ENCODE data around the gene USP7. TPM values are rescaled to one million over a fixed set of nuclear protein-coding genes. Genes with fewer than 3 reads are reported as not detected.

The USP7 gene
- total RNA-seq, 2 donors from 2014 or later: 60.2 to 84.9 TPM

DNA sequence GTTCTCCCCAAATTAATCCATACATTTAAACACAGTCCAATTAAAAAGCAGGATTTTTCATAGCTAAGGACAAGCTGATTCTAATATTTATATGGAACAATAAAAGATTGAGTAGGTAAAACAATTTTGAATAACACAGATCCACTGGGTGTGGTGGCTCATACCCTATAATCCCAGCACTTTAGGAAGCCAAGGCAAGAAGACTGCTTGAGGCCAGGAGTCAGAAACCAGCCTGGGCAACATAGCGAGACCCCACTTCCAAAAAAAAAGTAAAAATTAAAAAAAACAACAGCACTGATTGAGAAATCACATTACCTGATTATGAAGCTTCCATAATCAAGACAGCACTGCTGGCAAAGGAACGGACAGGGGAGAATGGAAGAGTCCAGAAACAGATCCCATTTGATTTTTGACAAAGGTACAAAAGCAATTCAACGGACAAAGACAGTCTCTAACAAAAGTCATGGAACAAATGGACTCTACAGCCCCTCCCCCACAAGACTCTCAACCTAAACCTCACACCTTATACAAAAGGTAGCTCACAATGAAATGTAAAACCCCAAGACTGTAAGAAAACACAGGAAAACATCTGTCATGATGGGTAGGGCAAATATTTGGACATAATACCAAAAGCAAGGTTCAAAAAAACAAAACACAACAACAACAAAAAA is 17.9 kb downstream of the USP7 start:
- 77% methylated on average over 3 of the region's 3 CpGs for WGBS
- Histone ChIP-seq H3K4me3 (no peak overlapping the region), H3K4me1 (replicated peaks) (no peaks in the 10 kb centered on the region), H3K36me3 (no peaks in the 10 kb centered on the region), H3K27me3 (replicated peaks; ENCODE audit: insufficient read depth) (no peaks in the 10 kb centered on the region), H3K27ac (no peak overlapping the region), H3K9me3 (no peaks in the 10 kb centered on the region)
- intact Hi-C loops (cut with DNase I): no loop called here
- DNase-seq (ENCODE audit: low spot score): no peak
- TF ChIP-seq CTCF (IDR thresholded peaks at IDR 0.05): no peak
- TF ChIP-seq POLR2AphosphoS5 (IDR thresholded peaks at IDR 0.05): no peak
- no peak for TF ChIP-seq POLR2A (IDR thresholded peaks at IDR 0.05)

- H3K9me3 ChIP-seq: no peaks in the 10 kb centered on the region
- H3K4me3 ChIP-seq: no peak overlapping the region
- TF ChIP-seq CTCF (IDR thresholded peaks at IDR 0.05): no peak
- H3K27ac ChIP-seq: no peak overlapping the region
- no peaks in the 10 kb centered on the region for H3K4me1 ChIP-seq (replicated peaks)
- H3K36me3 ChIP-seq: no peaks in the 10 kb centered on the region
- no peaks in the 10 kb centered on the region for H3K27me3 ChIP-seq (replicated peaks; ENCODE audit: insufficient read depth)
- intact Hi-C loops (cut with DNase I): no loop called here
- WGBS: 39% methylated on average over 5 of the region's 5 CpGs
- DNase-seq (ENCODE audit: low spot score): no peak
These were observed 19.5 kb downstream of the USP7 start for GRCh38 chr16:8943966-8944759.

GRCh38 chr16:8943001-8943763 is 20.5 kb downstream of the USP7 start:
- H3K27ac ChIP-seq: no peak overlapping the region
- intact Hi-C loops (cut with DNase I): no loop called here
- TF ChIP-seq POLR2AphosphoS5 (IDR thresholded peaks at IDR 0.05) (no peak), POLR2A (IDR thresholded peaks at IDR 0.05) (no peak), CTCF (IDR thresholded peaks at IDR 0.05) (no peak)
- no peaks in the 10 kb centered on the region for H3K4me1 ChIP-seq (replicated peaks)
- no peaks in the 10 kb centered on the region for H3K9me3 ChIP-seq
- no peak for DNase-seq (ENCODE audit: low spot score)
- H3K4me3 ChIP-seq: no peak overlapping the region
- 58% methylated on average over 14 of the region's 14 CpGs for WGBS
- H3K36me3 ChIP-seq: no peaks in the 10 kb centered on the region
- no peaks in the 10 kb centered on the region for H3K27me3 ChIP-seq (replicated peaks; ENCODE audit: insufficient read depth)

- 84% methylated on average over 11 of the region's 11 CpGs for WGBS
- Histone ChIP-seq H3K27ac (no peak overlapping the region), H3K9me3 (no peaks in the 10 kb centered on the region), H3K27me3 (replicated peaks; ENCODE audit: insufficient read depth) (no peaks in the 10 kb centered on the region), H3K36me3 (no peaks in the 10 kb centered on the region), H3K4me1 (replicated peaks) (no peaks in the 10 kb centered on the region), H3K4me3 (no peak overlapping the region)
- TF ChIP-seq CTCF (IDR thresholded peaks at IDR 0.05) (no peak), POLR2AphosphoS5 (IDR thresholded peaks at IDR 0.05) (no peak), POLR2A (IDR thresholded peaks at IDR 0.05) (no peak)
- DNase-seq (ENCODE audit: low spot score): no peak
- intact Hi-C loops (cut with DNase I): no loop called here
These were observed 21.9 kb downstream of the USP7 start for GRCh38 chr16:8941718-8942344.

Measured in prostate gland (tissue), 2 donors.